Erythroblast (primary cell): Measurements from ENCODE around the gene BORCS8.

Source experiments
- GATA1 ChIP-seq: IDR thresholded peaks from 2 replicates; pipeline ENCODE4 v1.6.1; 2011; ENCODE audit warnings: low read depth, mild to moderate bottlenecking, control low read depth, low read length, moderate library complexity
- POLR2A ChIP-seq: IDR thresholded peaks from 2 replicates; pipeline ENCODE4 v1.6.1; 2011; ENCODE audit warnings: mild to moderate bottlenecking, low read length

- no peak for TF ChIP-seq POLR2A
- TF ChIP-seq GATA1, result no peak
Observed at GRCh38 chr19:19146865-19147264, 45.1 kb downstream of the BORCS8 start.
